ENCODE data around the gene FARP2. TPM values are rescaled to one million over a fixed set of nuclear protein-coding genes. Genes with fewer than 3 reads are reported as not detected.

Gene FARP2
- total and polyA plus RNA-seq, 2 of the 13 experiments (the other 11 are each of a cell fraction or from before 2014, with no cell fraction given) = 28.0 to 45.4 TPM

- TF ChIP-seq ZBTB26 (CRISPR knock-in tag; IDR thresholded peaks at IDR 0.05; ENCODE audit: borderline replicate concordance) = peak; percentile 73
- peak; percentile 46; the same call in 1 of the 2 replicates for TF ChIP-seq MYPOP (CRISPR knock-in tag; IDR thresholded peaks at IDR 0.05)
- no peak for TF ChIP-seq FOXP1 (IDR thresholded peaks at IDR 0.05)
- TF ChIP-seq FOXP1 (CRISPR knock-in tag; IDR thresholded peaks at IDR 0.05) = peak; percentile 14; the same call in 1 of the 2 replicates
- no peak for TF ChIP-seq NR0B2 (CRISPR knock-in tag; IDR thresholded peaks at IDR 0.05)
- 0 out of 2 replicates have a peak, but pooled peaks have one; percentile 77 for TF ChIP-seq ZC3H4 (CRISPR knock-in tag; IDR thresholded peaks at IDR 0.05; ENCODE audit: borderline replicate concordance)
- TF ChIP-seq HDAC2 (CRISPR knock-in tag; IDR thresholded peaks at IDR 0.05) = peak; percentile 85
- TF ChIP-seq ELF1 (CRISPR knock-in tag; IDR thresholded peaks at IDR 0.05) = 0 out of 2 replicates have a peak, but pooled peaks have one; percentile 4
- peak; percentile 35; the same call in 1 of the 2 replicates for TF ChIP-seq EHMT2 (IDR thresholded peaks at IDR 0.05; ENCODE audit: borderline replicate concordance, low read depth, low read length)
- TF ChIP-seq, protein P1, sequence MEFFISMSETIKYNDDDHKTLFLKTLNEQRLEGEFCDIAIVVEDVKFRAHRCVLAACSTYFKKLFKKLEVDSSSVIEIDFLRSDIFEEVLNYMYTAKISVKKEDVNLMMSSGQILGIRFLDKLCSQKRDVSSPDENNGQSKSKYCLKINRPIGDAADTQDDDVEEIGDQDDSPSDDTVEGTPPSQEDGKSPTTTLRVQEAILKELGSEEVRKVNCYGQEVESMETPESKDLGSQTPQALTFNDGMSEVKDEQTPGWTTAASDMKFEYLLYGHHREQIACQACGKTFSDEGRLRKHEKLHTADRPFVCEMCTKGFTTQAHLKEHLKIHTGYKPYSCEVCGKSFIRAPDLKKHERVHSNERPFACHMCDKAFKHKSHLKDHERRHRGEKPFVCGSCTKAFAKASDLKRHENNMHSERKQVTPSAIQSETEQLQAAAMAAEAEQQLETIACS (CRISPR knock-in tag; IDR thresholded peaks at IDR 0.05) = no peak
- TF ChIP-seq HDAC1 (CRISPR knock-in tag; IDR thresholded peaks at IDR 0.05) = peak; percentile 37; the same call in 1 of the 2 replicates
- peak; percentile 18; the same call in 1 of the 2 replicates for TF ChIP-seq ATF7 (IDR thresholded peaks at IDR 0.05)
- TF ChIP-seq ATF7 (CRISPR knock-in tag; IDR thresholded peaks at IDR 0.05) = no peak
- TF ChIP-seq ZNF275 (CRISPR knock-in tag; IDR thresholded peaks at IDR 0.05; ENCODE audit: borderline replicate concordance) = peak; percentile 27; the same call in 1 of the 2 replicates
- TF ChIP-seq RAD51 (IDR thresholded peaks at IDR 0.05; ENCODE audit: borderline replicate concordance) = peak; percentile 52
- TF ChIP-seq DPF2 (CRISPR knock-in tag; IDR thresholded peaks at IDR 0.05; ENCODE audit: borderline replicate concordance, low read depth) = peak; percentile 74; the same call in 1 of the 2 replicates
- peak; percentile 49; the same call in 1 of the 2 replicates for TF ChIP-seq TOPORS (CRISPR knock-in tag; IDR thresholded peaks at IDR 0.05)
- TF ChIP-seq PATZ1 (CRISPR knock-in tag; IDR thresholded peaks at IDR 0.05) = peak; percentile 16; the same call in 1 of the 2 replicates
- TF ChIP-seq ZSCAN9 (CRISPR knock-in tag; IDR thresholded peaks at IDR 0.05; ENCODE audit: borderline replicate concordance) = peak; percentile 38; the same call in 1 of the 2 replicates
- TF ChIP-seq GTF3A (CRISPR knock-in tag; conservative IDR thresholded peaks at IDR 0.05) = no peak
- no peak for TF ChIP-seq PHF5A (CRISPR knock-in tag; IDR thresholded peaks at IDR 0.05; ENCODE audit: low read depth, unreplicated experiment)
- peak; percentile 40; the same call in 1 of the 2 replicates for TF ChIP-seq MIXL1 (CRISPR knock-in tag; IDR thresholded peaks at IDR 0.05)
- peak; percentile 30; the same call in 1 of the 2 replicates for TF ChIP-seq NR2F2 (IDR thresholded peaks at IDR 0.05; ENCODE audit: borderline replicate concordance, low read depth)
Measured at GRCh38 chr2:241350878-241351639, 5.0 kb upstream of the FARP2 start (continued).

All from HepG2 (cell line).